Neuronal stem cell (in vitro differentiated cells): ENCODE data around the gene NSMF.
A peak's percentile ranks its signal among the peaks of the same experiment; 100 is the strongest.

ENCODE experiments used
- DNase-seq: peaks from one replicate; pipeline ENCODE4 v3.0.0-alpha.2; 2013; ENCODE audit warnings: low spot score
- H2AFZ ChIP-seq: one replicate; pipeline ENCODE4 v1.6.1; 2013; ENCODE audit warnings: mild to moderate bottlenecking, low read length, inconsistent platforms
- H2AK5ac ChIP-seq: 2 replicates; pipeline ENCODE4 v1.6.1; 2013; ENCODE audit warnings: low read depth, mild to moderate bottlenecking, inconsistent platforms, low read length, moderate library complexity, mixed read lengths
- H2BK120ac ChIP-seq: 2 replicates; pipeline ENCODE4 v1.6.1; 2013; ENCODE audit warnings: low read depth, mild to moderate bottlenecking, inconsistent platforms, low read length, moderate library complexity, mixed read lengths
- H2BK12ac ChIP-seq: one replicate; pipeline ENCODE4 v1.6.1; 2013; ENCODE audit warnings: low read length, inconsistent platforms
- H2BK15ac ChIP-seq: 2 replicates; pipeline ENCODE4 v1.6.1; 2013; ENCODE audit warnings: mild to moderate bottlenecking, low read length, inconsistent platforms, mixed read lengths
- H2BK5ac ChIP-seq: one replicate; pipeline ENCODE4 v1.6.1; 2013; ENCODE audit warnings: inconsistent platforms, mild to moderate bottlenecking, low read length, moderate library complexity
- H3K14ac ChIP-seq: one replicate; pipeline ENCODE4 v1.6.1; 2013; ENCODE audit warnings: low read length, inconsistent platforms
- H3K18ac ChIP-seq: 2 replicates; pipeline ENCODE4 v1.6.1; 2013; ENCODE audit warnings: low read length, inconsistent platforms
- H3K23ac ChIP-seq: 2 replicates; pipeline ENCODE4 v1.6.1; 2013; ENCODE audit warnings: low read depth, mild to moderate bottlenecking, mixed read lengths, low read length, inconsistent platforms; ENCODE audit not compliant: poor library complexity
- H3K27ac ChIP-seq: replicated peaks from 3 replicates; pipeline ENCODE4 v1.5.1; 2013; ENCODE audit warnings: low read length, inconsistent platforms
- H3K27me3 ChIP-seq, 3 experiments: 2 replicates each; pipeline ENCODE4 v1.6.1; 2013; ENCODE audit warnings: low read length in 3 of 3, mild to moderate bottlenecking in 2 of 3, inconsistent platforms in 1 of 3, low read depth in 1 of 3, mixed read lengths in 1 of 3, moderate library complexity in 1 of 3; ENCODE audit not compliant: control insufficient read depth in 3 of 3, insufficient read depth in 3 of 3
- H3K36me3 ChIP-seq, 2 donors: replicated peaks in 1 of 2; 2 replicates each; pipeline ENCODE4 v1.6.1; 2013; ENCODE audit warnings: low read length in 2 of 2; ENCODE audit not compliant: control insufficient read depth in 2 of 2, insufficient read depth in 2 of 2
- H3K4ac ChIP-seq: 2 replicates; pipeline ENCODE4 v1.6.1; 2013; ENCODE audit warnings: inconsistent platforms, mild to moderate bottlenecking, low read length, moderate library complexity
- H3K4me1 ChIP-seq, 2 donors: 1 replicate in 1 of 2; 2 replicates in 1 of 2; pipeline ENCODE4 v1.6.1; 2013; ENCODE audit warnings: low read length in 2 of 2, low read depth in 1 of 2; ENCODE audit not compliant: control insufficient read depth in 2 of 2, insufficient read depth in 1 of 2
- H3K4me2 ChIP-seq: one replicate; pipeline ENCODE4 v1.6.1; 2013; ENCODE audit warnings: mild to moderate bottlenecking, low read length, inconsistent platforms; ENCODE audit not compliant: insufficient read depth, poor library complexity, severe bottlenecking
- H3K4me3 ChIP-seq, 2 donors: 2 replicates each; pipeline ENCODE4 v1.5.1; 2013; ENCODE audit warnings: low read length in 2 of 2, mild to moderate bottlenecking in 2 of 2, inconsistent platforms in 1 of 2, moderate library complexity in 1 of 2
- H3K79me1 ChIP-seq: one replicate; pipeline ENCODE4 v1.6.1; 2013; ENCODE audit warnings: low read depth, mild to moderate bottlenecking, inconsistent platforms, low read length, moderate library complexity
- H3K9ac ChIP-seq: one replicate; pipeline ENCODE4 v1.6.1; 2013; ENCODE audit warnings: mild to moderate bottlenecking, low read depth, low read length, inconsistent platforms; ENCODE audit not compliant: poor library complexity
- H3K9me3 ChIP-seq, 2 donors: replicated peaks in 1 of 2; 2 replicates each; pipeline versions ENCODE3 to v1.6.1; 2013; ENCODE audit warnings: low read length in 2 of 2, mild to moderate bottlenecking in 2 of 2, inconsistent platforms in 1 of 2, low read depth in 1 of 2, mixed read lengths in 1 of 2, moderate library complexity in 1 of 2; ENCODE audit not compliant: control insufficient read depth in 2 of 2, insufficient read depth in 1 of 2
- H4K8ac ChIP-seq: one replicate; pipeline ENCODE4 v1.6.1; 2013; ENCODE audit warnings: low read depth, mild to moderate bottlenecking, inconsistent platforms, low read length, moderate library complexity
- H4K91ac ChIP-seq: one replicate; pipeline ENCODE4 v1.6.1; 2013; ENCODE audit warnings: low read length, low read depth, mild to moderate bottlenecking, inconsistent platforms; ENCODE audit not compliant: poor library complexity
- WGBS, 2 donors: extraction: QIAGEN DNeasy Blood & Tissue Kit; methylation state at CpG; one replicate each; pipeline ENCODE4 v1.1.7; 2013; ENCODE audit warnings: missing lambda C conversion rate in 2 of 2, mixed read lengths in 1 of 2; ENCODE audit not compliant: insufficient read length in 2 of 2, insufficient replicate concordance in 1 of 2; ENCODE audit errors: extremely low coverage in 2 of 2; 5-methylcytosine and 5-hydroxymethylcytosine counted together

The NSMF gene

GRCh38 chr9:137477778-137478612, 18.9 kb upstream of the NSMF start:
- H3K9ac ChIP-seq = no peak overlapping the region
- peak overlapping the region; percentile 93 for H3K23ac ChIP-seq
- H3K4me3 ChIP-seq = no peak overlapping the region
- H3K4ac ChIP-seq = no peak overlapping the region
- no peak overlapping the region for H2BK15ac ChIP-seq
- H2BK120ac ChIP-seq = no peak overlapping the region
- no peak overlapping the region for H4K8ac ChIP-seq
- no peaks in the 10 kb centered on the region for H3K27me3 ChIP-seq
- no peak overlapping the region for H3K4me2 ChIP-seq
- no peaks in the 10 kb centered on the region for H3K36me3 ChIP-seq
- peaks cover 3 to 13% of the 10 kb centered on the region in 2 donors for H3K4me1 ChIP-seq
- H2AFZ ChIP-seq = peak overlapping the region; percentile 85
- H2AK5ac ChIP-seq = peak overlapping the region; percentile 98
- H3K27ac ChIP-seq = no peak overlapping the region
- H2BK5ac ChIP-seq = peak overlapping the region; percentile 53
- H3K9me3 ChIP-seq = peaks cover 3 to 14% of the 10 kb centered on the region in 2 donors
- H3K14ac ChIP-seq = peak overlapping the region; percentile 71
- H4K91ac ChIP-seq = no peak overlapping the region
- no peak for DNase-seq
- no CpG with 5 or more reads among the region's 29 CpGs for WGBS, 2 donors
- H3K18ac ChIP-seq = peak overlapping the region; percentile 71
- no peak overlapping the region for H2BK12ac ChIP-seq
- H3K79me1 ChIP-seq = peaks cover 8% of the 10 kb centered on the region

- H3K14ac ChIP-seq = no peak overlapping the region
- H2AFZ ChIP-seq = no peak overlapping the region
- no peak overlapping the region for H3K4me2 ChIP-seq
- H3K79me1 ChIP-seq = peaks cover 8% of the 10 kb centered on the region
- H3K27ac ChIP-seq = no peak overlapping the region
- no peak overlapping the region for H4K91ac ChIP-seq
- H2BK12ac ChIP-seq = no peak overlapping the region
- H3K18ac ChIP-seq = no peak overlapping the region
- no peak overlapping the region for H3K4me3 ChIP-seq
- H3K9me3 ChIP-seq = peaks cover 3 to 14% of the 10 kb centered on the region in 2 donors
- DNase-seq = no peak
- no peak overlapping the region for H3K23ac ChIP-seq
- no CpG with 5 or more reads among the region's 11 CpGs for WGBS, 2 donors
- no peak overlapping the region for H2BK120ac ChIP-seq
- H3K27me3 ChIP-seq = no peaks in the 10 kb centered on the region
- no peak overlapping the region for H2AK5ac ChIP-seq
- H4K8ac ChIP-seq = no peak overlapping the region
- no peak overlapping the region for H2BK15ac ChIP-seq
- no peak overlapping the region for H3K4ac ChIP-seq
- H3K9ac ChIP-seq = no peak overlapping the region
- H3K4me1 ChIP-seq = peaks cover 0 to 13% of the 10 kb centered on the region in 2 donors
- no peaks in the 10 kb centered on the region for H3K36me3 ChIP-seq
- H2BK5ac ChIP-seq = no peak overlapping the region
Measured at GRCh38 chr9:137476856-137477255, 17.7 kb upstream of the NSMF start.

GRCh38 chr9:137475666-137476065, 16.5 kb upstream of the NSMF start:
- Histone ChIP-seq H2BK5ac (no peak overlapping the region), H3K27ac (no peak overlapping the region), H3K23ac (no peak overlapping the region), H2BK12ac (no peak overlapping the region), H3K36me3 (no peaks in the 10 kb centered on the region), H3K9ac (no peak overlapping the region), H3K79me1 (peaks cover 4% of the 10 kb centered on the region), H4K91ac (no peak overlapping the region), H2BK15ac (no peak overlapping the region), H3K4me1 (peaks cover 0 to 13% of the 10 kb centered on the region in 2 donors), H3K18ac (no peak overlapping the region), H3K4me2 (no peak overlapping the region), H2AFZ (no peak overlapping the region), H2AK5ac (no peak overlapping the region), H3K4me3 (no peak overlapping the region), H2BK120ac (no peak overlapping the region), H3K9me3 (peaks cover 3 to 14% of the 10 kb centered on the region in 2 donors), H3K27me3 (no peaks in the 10 kb centered on the region), H3K14ac (no peak overlapping the region), H3K4ac (no peak overlapping the region), H4K8ac (no peak overlapping the region)
- no peak for DNase-seq
- no CpG with 5 or more reads among the region's 3 CpGs for whole genome bisulfite sequencing, 2 donors

- Histone ChIP-seq H3K18ac (no peak overlapping the region), H3K23ac (no peak overlapping the region), H2BK15ac (no peak overlapping the region), H3K9ac (no peak overlapping the region), H4K91ac (no peak overlapping the region), H3K36me3 (no peaks in the 10 kb centered on the region), H3K79me1 (peaks cover 2% of the 10 kb centered on the region), H2BK12ac (no peak overlapping the region), H3K27me3 (no peaks in the 10 kb centered on the region), H2AFZ (no peak overlapping the region), H3K9me3 (peaks cover 3 to 14% of the 10 kb centered on the region in 2 donors), H2BK5ac (no peak overlapping the region), H3K4me3 (peak overlapping the region in 1 of 2 donors; percentile 63), H2BK120ac (no peak overlapping the region), H3K4me1 (peaks cover 0 to 9% of the 10 kb centered on the region in 2 donors), H3K27ac (no peak overlapping the region), H2AK5ac (no peak overlapping the region), H3K4ac (no peak overlapping the region), H3K4me2 (no peak overlapping the region), H3K14ac (no peak overlapping the region), H4K8ac (no peak overlapping the region)
- DNase-seq = no peak
- WGBS, 2 donors = no CpG with 5 or more reads among the region's 18 CpGs
Measured at GRCh38 chr9:137474271-137474670, 15.1 kb upstream of the NSMF start.
